Occipital lobe (tissue), 2 donors: ENCODE results near the gene SLC6A19. TPM values are rescaled to one million over a fixed set of nuclear protein-coding genes. Genes with fewer than 3 reads are reported as not detected.

ENCODE experiments used
- DNase-seq: peaks from one replicate; lab custom pipeline; 2025; lab: John Stamatoyannopoulos, UW
- total RNA-seq: library from RNA; depleted of rRNA; stranded (reverse); fragments of >200 nt; gene quantifications from one replicate; pipeline ENCODE4 v1.2.3, GENCODE V29; 2014

SLC6A19 gene
- total RNA-seq, 1 donor from 2014 or later: not detected

- no peak for DNase-seq
Measured at GRCh38 chr5:1208743-1209488, 7.5 kb downstream of the SLC6A19 start.

- no peak for DNase-seq
Measured at GRCh38 chr5:1209489-1209852, 8.1 kb downstream of the SLC6A19 start.

- DNase-seq: no peak
Measured at GRCh38 chr5:1209896-1210776, 8.7 kb downstream of the SLC6A19 start.

GRCh38 chr5:1210832-1211251, 9.4 kb downstream of the SLC6A19 start:
- no peak for DNase-seq

GRCh38 chr5:1211701-1212100, 10.3 kb downstream of the SLC6A19 start:
- DNase-seq: no peak

- DNase-seq: no peak
Measured at GRCh38 chr5:1212271-1212670, 10.9 kb downstream of the SLC6A19 start.

GRCh38 chr5:1212881-1213280, 11.5 kb downstream of the SLC6A19 start:
- DNase-seq: no peak

GRCh38 chr5:1213508-1214162, 12.2 kb downstream of the SLC6A19 start:
- no peak for DNase-seq

- no peak for DNase-seq
Measured at GRCh38 chr5:1214163-1214935, 13.0 kb downstream of the SLC6A19 start.

- DNase-seq: no peak
Measured at GRCh38 chr5:1214936-1215220, 13.5 kb downstream of the SLC6A19 start.

GRCh38 chr5:1215320-1216096, 14.1 kb downstream of the SLC6A19 start:
- no peak for DNase-seq

GRCh38 chr5:1216211-1216917, 15.0 kb downstream of the SLC6A19 start:
- DNase-seq: no peak

- no peak for DNase-seq
Measured at GRCh38 chr5:1216918-1217295, 15.5 kb downstream of the SLC6A19 start.

- no peak for DNase-seq
Measured at GRCh38 chr5:1217596-1218206, 16.3 kb downstream of the SLC6A19 start.

GRCh38 chr5:1218351-1219080, 17.1 kb downstream of the SLC6A19 start:
- no peak for DNase-seq

GRCh38 chr5:1219098-1219767, 17.8 kb downstream of the SLC6A19 start:
- no peak for DNase-seq

GRCh38 chr5:1219768-1220100, 18.3 kb downstream of the SLC6A19 start:
- DNase-seq: no peak

GRCh38 chr5:1220351-1220750, 19.0 kb downstream of the SLC6A19 start:
- DNase-seq: no peak

- no peak for DNase-seq
Measured at GRCh38 chr5:1220831-1221230, 19.4 kb downstream of the SLC6A19 start.
